Hepatocyte (in vitro differentiated cells): ENCODE results near the gene FAM174C.

Experiments
- CTCF ChIP-seq: fragments of 200-600 bp; sonication (generic); IDR thresholded peaks from 2 replicates; pipeline ENCODE4 v1.5.1; 2016; ENCODE audit warnings: antibody characterized with exemption, mild to moderate bottlenecking; ENCODE audit not compliant: poor library complexity
- EZH2 ChIP-seq: fragments of 200-600 bp; sonication (generic); IDR thresholded peaks from 2 replicates; pipeline ENCODE4 v1.6.1; 2016; ENCODE audit warnings: antibody characterized with exemption, mild to moderate bottlenecking, borderline replicate concordance
- EZH2phosphoT487 ChIP-seq: fragments of 200-600 bp; sonication (generic); IDR thresholded peaks from one replicate; pipeline ENCODE4 v1.6.1; 2018; ENCODE audit warnings: antibody characterized with exemption, mild to moderate bottlenecking, low read depth, moderate library complexity; ENCODE audit not compliant: unreplicated experiment, severe bottlenecking

- no peak for TF ChIP-seq CTCF
- TF ChIP-seq EZH2phosphoT487: no peak
- TF ChIP-seq EZH2: no peak
These were observed 21.7 kb upstream of the FAM174C start for GRCh38 chr19:1253514-1254080.
